A549 (cell line): Measurements from ENCODE around the gene ZRANB3. TPM values are rescaled to one million over a fixed set of nuclear protein-coding genes. Genes with fewer than 3 reads are reported as not detected.
"Not testable (repeated sequence)": the region's sequence is repeated elsewhere in the genome, so short reads cannot be mapped to it uniquely, and the experiment has no call there.

Experiments
- ATAC-seq, 2 experiments: fragments of 200-7000 bp in 1 of 2; fragments of >200 bp in 1 of 2; cut with Nextera tagmentation in 1 of 2; cut with Tn5 transposase in 1 of 2; 3 replicates each; pipeline versions ENCODE4 v1.8.0 to v1.9.1; 2018 to 2020; ENCODE audit warnings: mild to moderate bottlenecking in 1 of 2, moderate library complexity in 1 of 2
- CTCF ChIA-PET: fragments of 300-600 bp; sonication (Branson Sonifier 250); formaldehyde crosslinking; extraction: SDS; loops from one replicate; lab custom pipeline; 2021; ENCODE audit warnings: antibody characterized with exemption, inconsistent platforms; lab: Yijun Ruan, JAX
- POLR2A ChIA-PET: fragments of 350-600 bp; formaldehyde crosslinking; extraction: SDS; loops from one replicate; lab custom pipeline; 2021; ENCODE audit warnings: antibody characterized with exemption, inconsistent platforms; lab: Yijun Ruan, JAX
- DNase-seq, 2 experiments: peaks; one replicate each; pipeline versions ENCODE4 v3.0.0 to v3.0.0-alpha.2; 2011 to 2016; ENCODE audit warnings: low read depth in 1 of 2, low spot score in 1 of 2
- FAIRE-seq: peaks from 2 replicates; lab custom pipeline; 2011; peaks lifted over from hg19 to GRCh38; lab: Jason Lieb, UNC
- H3K27ac ChIP-seq, 2 experiments: fragments of >200 bp; sonication (Bioruptor Twin); formaldehyde crosslinking; 3 replicates each; pipeline ENCODE4 v1.5.1; 2016 to 2017
- H3K4me1 ChIP-seq: fragments of >200 bp; sonication (Bioruptor Twin); formaldehyde crosslinking; 3 replicates; pipeline ENCODE4 v1.6.1; 2016
- H3K4me2 ChIP-seq: fragments of >200 bp; sonication (Bioruptor Twin); formaldehyde crosslinking; 3 replicates; pipeline ENCODE4 v1.6.1; 2016
- H3K4me3 ChIP-seq: fragments of >200 bp; sonication (Bioruptor Twin); formaldehyde crosslinking; 3 replicates; pipeline ENCODE4 v1.5.1; 2016
- H3K9me3 ChIP-seq: fragments of >200 bp; sonication (Bioruptor Twin); formaldehyde crosslinking; 3 replicates; pipeline ENCODE4 v1.6.1; 2016
- BHLHE40 ChIP-seq: IDR thresholded peaks from 2 replicates; pipeline ENCODE4 v1.6.1; 2012; ENCODE audit warnings: low read depth, low read length, inconsistent platforms
- CBX2 ChIP-seq: fragments of 200-600 bp; sonication (generic); IDR thresholded peaks from 2 replicates; pipeline ENCODE4 v1.6.1; 2016; ENCODE audit warnings: low read depth, mild to moderate bottlenecking, borderline replicate concordance
- CBX8 ChIP-seq: fragments of 200-600 bp; sonication (generic); IDR thresholded peaks from 2 replicates; pipeline ENCODE4 v1.6.1; 2016
- EHMT2 ChIP-seq: fragments of 200-600 bp; sonication (generic); IDR thresholded peaks from 2 replicates; pipeline ENCODE4 v1.6.1; 2016; ENCODE audit warnings: antibody characterized with exemption, low read depth, mild to moderate bottlenecking, moderate library complexity
- EP300 ChIP-seq, 2 experiments: fragments of >200 bp; sonication (Bioruptor Twin); formaldehyde crosslinking; IDR thresholded peaks; 2 replicates in 1 of 2; 3 replicates in 1 of 2; pipeline ENCODE4 v1.6.1; 2016 to 2017
- ESRRA ChIP-seq: fragments of 150-350 bp; IDR thresholded peaks from 2 replicates; pipeline ENCODE4 v1.6.1; 2014; ENCODE audit warnings: mild to moderate bottlenecking, low read length, borderline replicate concordance
- FOSB ChIP-seq: fragments of 250-450 bp; sonication (Bioruptor Pico); IDR thresholded peaks from 2 replicates; pipeline ENCODE4 v1.5.0; 2020; ENCODE audit warnings: mild to moderate bottlenecking, moderate library complexity
- FOXS1 ChIP-seq: fragments of 250-450 bp; sonication (Bioruptor Pico); IDR thresholded peaks from 2 replicates; pipeline ENCODE4 v1.5.0; 2020; ENCODE audit warnings: mild to moderate bottlenecking, moderate library complexity
- GATA3 ChIP-seq: IDR thresholded peaks from 2 replicates; pipeline ENCODE4 v1.6.1; 2012; ENCODE audit warnings: borderline replicate concordance
- JUN ChIP-seq, 2 experiments: fragments of >200 bp; sonication (Bioruptor Twin); formaldehyde crosslinking; IDR thresholded peaks; 2 replicates in 1 of 2; 3 replicates in 1 of 2; pipeline ENCODE4 v1.6.1; 2016 to 2017
- MAFK ChIP-seq: fragments of 450-650 bp; IDR thresholded peaks from 2 replicates; pipeline ENCODE4 v1.6.1; 2014; ENCODE audit not compliant: partially characterized antibody
- NFE2L2 ChIP-seq: fragments of 150-350 bp; conservative IDR thresholded peaks from 2 replicates; pipeline ENCODE4 v1.6.1; 2014; ENCODE audit warnings: low read length
- NPAS2 ChIP-seq: fragments of 250-450 bp; sonication (Bioruptor Pico); IDR thresholded peaks from 2 replicates; pipeline ENCODE4 v1.8.0; 2022; ENCODE audit warnings: mild to moderate bottlenecking, moderate library complexity, borderline replicate concordance
- NR3C1 ChIP-seq: fragments of >200 bp; sonication (Bioruptor Twin); formaldehyde crosslinking; IDR thresholded peaks from 3 replicates; pipeline ENCODE4 v1.6.1; 2017
- RARB ChIP-seq: fragments of 250-450 bp; sonication (Bioruptor Pico); IDR thresholded peaks from 2 replicates; pipeline ENCODE4 v1.8.0; 2021; ENCODE audit warnings: mild to moderate bottlenecking, moderate library complexity
- RFX5 ChIP-seq: fragments of 450-650 bp; IDR thresholded peaks from 2 replicates; pipeline ENCODE4 v1.7.1; 2014; ENCODE audit warnings: antibody characterized with exemption, mild to moderate bottlenecking, moderate library complexity
- TFCP2L1 ChIP-seq: fragments of 250-450 bp; sonication (Bioruptor Pico); IDR thresholded peaks from 2 replicates; pipeline ENCODE4 v1.5.0; 2021; ENCODE audit warnings: mild to moderate bottlenecking
- ZNF302 ChIP-seq: fragments of 250-450 bp; sonication (Bioruptor Pico); IDR thresholded peaks from 2 replicates; pipeline ENCODE4 v1.9.0; 2021; ENCODE audit warnings: inconsistent platforms, mild to moderate bottlenecking, moderate library complexity
- WGBS: methylation state at CpG from one replicate; pipeline ENCODE4 v1.1.6; 2017; ENCODE audit errors: missing lambda C conversion rate; 5-methylcytosine and 5-hydroxymethylcytosine counted together
- polyA plus RNA-seq, 4 experiments: library from polyadenylated mRNA; depleted of rRNA in 3 of 4; stranded (reverse); fragments of >200 nt; fragmentation: RNase III in 1 of 4; extraction: RNeasy Plus Mini Kit Qiagen cat#74134 plus additional on column Dnase treatment in 1 of 4; gene quantifications; 2 replicates in 3 of 4; 3 replicates in 1 of 4; pipeline ENCODE4 v1.2.3, GENCODE V29; 2011 to 2017
- TF ChIP-seq, protein P1 (sequence below): fragments of 450-650 bp; IDR thresholded peaks from 2 replicates; pipeline ENCODE4 v1.6.1; 2014; ENCODE audit warnings: antibody characterized with exemption
- TF ChIP-seq, protein P2 (sequence below): fragments of >200 bp; sonication (Bioruptor Twin); formaldehyde crosslinking; IDR thresholded peaks from 3 replicates; pipeline ENCODE4 v1.6.1; 2016
- TF ChIP-seq, protein P3 (sequence below): fragments of >200 bp; sonication (Bioruptor Twin); formaldehyde crosslinking; IDR thresholded peaks from 3 replicates; pipeline ENCODE4 v1.5.1; 2016
- TF ChIP-seq, protein P4 (sequence below): IDR thresholded peaks from 2 replicates; pipeline ENCODE4 v1.6.1; 2012; ENCODE audit warnings: low read depth, borderline replicate concordance
- TF ChIP-seq, protein P5 (sequence below): fragments of 150-350 bp; IDR thresholded peaks from 2 replicates; pipeline ENCODE4 v1.6.1; 2014; ENCODE audit warnings: low read depth, mild to moderate bottlenecking, low read length
- TF ChIP-seq, protein P6 (sequence below): fragments of 200-600 bp; sonication (generic); IDR thresholded peaks from 2 replicates; pipeline ENCODE4 v1.6.1; 2016; ENCODE audit warnings: antibody characterized with exemption, mild to moderate bottlenecking, moderate library complexity

ZRANB3 gene
- polyA plus RNA-seq, 2 of the 4 experiments (the other 2 are of a cell fraction) = 6.2 to 12.4 TPM

DNA sequence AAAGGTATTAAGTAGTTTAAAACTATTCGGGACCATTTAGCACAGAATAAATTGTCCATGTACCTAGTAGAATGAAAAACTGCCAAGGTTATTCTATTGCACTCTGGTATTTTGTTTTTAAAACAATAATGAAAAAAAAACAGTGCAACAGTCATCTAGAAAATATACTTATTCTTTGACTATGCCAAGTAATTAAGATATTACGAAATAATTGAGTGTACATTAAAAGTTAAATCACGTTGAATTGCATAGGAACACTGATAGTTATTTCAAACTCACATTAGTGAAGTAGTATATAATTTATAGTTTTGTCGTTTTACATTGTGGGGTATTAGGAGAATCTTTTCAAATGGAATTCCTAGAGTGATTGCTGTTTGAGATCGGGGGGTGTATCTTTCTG is 20.3 kb upstream of the ZRANB3 start (continued):
- TF ChIP-seq ZNF302 = no peak
- no peak for TF ChIP-seq NPAS2 (CRISPR knock-in tag)
- no peak for TF ChIP-seq TFCP2L1 (CRISPR knock-in tag)
- no peak for TF ChIP-seq CBX2
- no peak for TF ChIP-seq MAFK
- TF ChIP-seq FOSB (CRISPR knock-in tag) = no peak
- no peak for TF ChIP-seq BHLHE40
- TF ChIP-seq, protein P1, sequence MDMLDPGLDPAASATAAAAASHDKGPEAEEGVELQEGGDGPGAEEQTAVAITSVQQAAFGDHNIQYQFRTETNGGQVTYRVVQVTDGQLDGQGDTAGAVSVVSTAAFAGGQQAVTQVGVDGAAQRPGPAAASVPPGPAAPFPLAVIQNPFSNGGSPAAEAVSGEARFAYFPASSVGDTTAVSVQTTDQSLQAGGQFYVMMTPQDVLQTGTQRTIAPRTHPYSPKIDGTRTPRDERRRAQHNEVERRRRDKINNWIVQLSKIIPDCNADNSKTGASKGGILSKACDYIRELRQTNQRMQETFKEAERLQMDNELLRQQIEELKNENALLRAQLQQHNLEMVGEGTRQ = no peak
- no peak for TF ChIP-seq CBX8
- TF ChIP-seq RARB (CRISPR knock-in tag) = no peak
- TF ChIP-seq, protein P2, sequence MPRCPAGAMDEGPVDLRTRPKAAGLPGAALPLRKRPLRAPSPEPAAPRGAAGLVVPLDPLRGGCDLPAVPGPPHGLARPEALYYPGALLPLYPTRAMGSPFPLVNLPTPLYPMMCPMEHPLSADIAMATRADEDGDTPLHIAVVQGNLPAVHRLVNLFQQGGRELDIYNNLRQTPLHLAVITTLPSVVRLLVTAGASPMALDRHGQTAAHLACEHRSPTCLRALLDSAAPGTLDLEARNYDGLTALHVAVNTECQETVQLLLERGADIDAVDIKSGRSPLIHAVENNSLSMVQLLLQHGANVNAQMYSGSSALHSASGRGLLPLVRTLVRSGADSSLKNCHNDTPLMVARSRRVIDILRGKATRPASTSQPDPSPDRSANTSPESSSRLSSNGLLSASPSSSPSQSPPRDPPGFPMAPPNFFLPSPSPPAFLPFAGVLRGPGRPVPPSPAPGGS = no peak

DNA sequence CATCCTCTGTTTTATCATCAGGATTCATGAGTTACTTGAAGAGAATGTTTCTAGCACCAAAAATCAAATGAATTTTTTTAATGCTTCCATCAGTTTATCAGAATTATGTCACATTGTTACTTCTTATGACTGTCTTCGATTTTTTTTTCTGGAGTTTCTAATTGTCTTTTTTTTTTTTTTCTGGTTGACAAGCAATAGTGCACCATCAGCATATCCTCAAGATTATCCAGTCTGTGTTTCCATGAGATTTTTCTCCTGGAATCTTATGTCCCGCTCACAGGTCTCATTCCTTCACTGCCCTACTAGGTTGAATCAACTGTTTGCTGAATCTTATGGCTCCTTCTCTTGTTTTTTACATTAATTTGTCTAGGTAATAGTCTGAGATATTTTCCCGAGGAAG is 16.3 kb upstream of the ZRANB3 start:
- TF ChIP-seq NFE2L2 (no peak), JUN (IDR thresholded peaks at IDR 0.05) (no peak), MAFK (peak; percentile 86), EHMT2 (no peak)
- TF ChIP-seq, protein P3, sequence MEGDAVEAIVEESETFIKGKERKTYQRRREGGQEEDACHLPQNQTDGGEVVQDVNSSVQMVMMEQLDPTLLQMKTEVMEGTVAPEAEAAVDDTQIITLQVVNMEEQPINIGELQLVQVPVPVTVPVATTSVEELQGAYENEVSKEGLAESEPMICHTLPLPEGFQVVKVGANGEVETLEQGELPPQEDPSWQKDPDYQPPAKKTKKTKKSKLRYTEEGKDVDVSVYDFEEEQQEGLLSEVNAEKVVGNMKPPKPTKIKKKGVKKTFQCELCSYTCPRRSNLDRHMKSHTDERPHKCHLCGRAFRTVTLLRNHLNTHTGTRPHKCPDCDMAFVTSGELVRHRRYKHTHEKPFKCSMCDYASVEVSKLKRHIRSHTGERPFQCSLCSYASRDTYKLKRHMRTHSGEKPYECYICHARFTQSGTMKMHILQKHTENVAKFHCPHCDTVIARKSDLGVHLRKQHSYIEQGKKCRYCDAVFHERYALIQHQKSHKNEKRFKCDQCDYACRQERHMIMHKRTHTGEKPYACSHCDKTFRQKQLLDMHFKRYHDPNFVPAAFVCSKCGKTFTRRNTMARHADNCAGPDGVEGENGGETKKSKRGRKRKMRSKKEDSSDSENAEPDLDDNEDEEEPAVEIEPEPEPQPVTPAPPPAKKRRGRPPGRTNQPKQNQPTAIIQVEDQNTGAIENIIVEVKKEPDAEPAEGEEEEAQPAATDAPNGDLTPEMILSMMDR = no peak
- 73% methylated on average over 3 of the region's 3 CpGs for WGBS
- H3K4me3 ChIP-seq = no peak overlapping the region
- no peaks in the 10 kb centered on the region for H3K4me1 ChIP-seq
- ChIA-PET POLR2A (no interaction called here), CTCF (no interaction called here)
- H3K9me3 ChIP-seq = no peaks in the 10 kb centered on the region
- no peak for FAIRE-seq
- no peak overlapping the region for H3K4me2 ChIP-seq
- no peak for ATAC-seq
- DNase-seq = no peak
- no peak overlapping the region for H3K27ac ChIP-seq

DNA sequence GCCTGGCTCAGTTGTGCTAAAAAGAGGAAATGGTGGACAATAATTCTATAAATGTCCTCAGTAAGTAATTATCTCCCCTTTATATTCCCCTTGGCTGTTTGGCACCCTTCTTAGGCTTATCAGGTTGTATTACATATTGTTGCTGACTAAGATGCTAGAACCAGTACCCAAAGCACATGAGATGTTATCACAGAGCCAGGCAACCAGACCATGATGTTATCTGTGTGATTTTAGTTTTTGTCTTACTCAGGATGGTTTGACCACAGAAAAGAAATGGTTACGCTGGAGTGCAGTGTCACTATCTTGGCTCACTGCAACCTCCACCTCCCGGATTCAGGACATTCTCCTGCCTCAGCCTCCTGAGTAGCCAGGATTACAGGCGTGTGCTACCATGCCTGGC is 15.4 kb upstream of the ZRANB3 start:
- no peak overlapping the region for H3K4me3 ChIP-seq
- ChIA-PET CTCF (no interaction called here), POLR2A (no interaction called here)
- no peak for DNase-seq
- TF ChIP-seq EP300 (IDR thresholded peaks at IDR 0.05) = no peak
- TF ChIP-seq RFX5 = no peak
- no peak for TF ChIP-seq GATA3
- TF ChIP-seq, protein P4, sequence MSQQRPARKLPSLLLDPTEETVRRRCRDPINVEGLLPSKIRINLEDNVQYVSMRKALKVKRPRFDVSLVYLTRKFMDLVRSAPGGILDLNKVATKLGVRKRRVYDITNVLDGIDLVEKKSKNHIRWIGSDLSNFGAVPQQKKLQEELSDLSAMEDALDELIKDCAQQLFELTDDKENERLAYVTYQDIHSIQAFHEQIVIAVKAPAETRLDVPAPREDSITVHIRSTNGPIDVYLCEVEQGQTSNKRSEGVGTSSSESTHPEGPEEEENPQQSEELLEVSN = no peak
- TF ChIP-seq, protein P5, sequence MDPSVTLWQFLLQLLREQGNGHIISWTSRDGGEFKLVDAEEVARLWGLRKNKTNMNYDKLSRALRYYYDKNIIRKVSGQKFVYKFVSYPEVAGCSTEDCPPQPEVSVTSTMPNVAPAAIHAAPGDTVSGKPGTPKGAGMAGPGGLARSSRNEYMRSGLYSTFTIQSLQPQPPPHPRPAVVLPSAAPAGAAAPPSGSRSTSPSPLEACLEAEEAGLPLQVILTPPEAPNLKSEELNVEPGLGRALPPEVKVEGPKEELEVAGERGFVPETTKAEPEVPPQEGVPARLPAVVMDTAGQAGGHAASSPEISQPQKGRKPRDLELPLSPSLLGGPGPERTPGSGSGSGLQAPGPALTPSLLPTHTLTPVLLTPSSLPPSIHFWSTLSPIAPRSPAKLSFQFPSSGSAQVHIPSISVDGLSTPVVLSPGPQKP = no peak
- no peak for TF ChIP-seq ESRRA
- no peak for TF ChIP-seq NR3C1
- no peak for TF ChIP-seq RARB (CRISPR knock-in tag)
- no peak for TF ChIP-seq FOXS1 (CRISPR knock-in tag)
- TF ChIP-seq ZNF302 = no peak
- no peak for TF ChIP-seq FOSB (CRISPR knock-in tag)
- TF ChIP-seq, protein P6, sequence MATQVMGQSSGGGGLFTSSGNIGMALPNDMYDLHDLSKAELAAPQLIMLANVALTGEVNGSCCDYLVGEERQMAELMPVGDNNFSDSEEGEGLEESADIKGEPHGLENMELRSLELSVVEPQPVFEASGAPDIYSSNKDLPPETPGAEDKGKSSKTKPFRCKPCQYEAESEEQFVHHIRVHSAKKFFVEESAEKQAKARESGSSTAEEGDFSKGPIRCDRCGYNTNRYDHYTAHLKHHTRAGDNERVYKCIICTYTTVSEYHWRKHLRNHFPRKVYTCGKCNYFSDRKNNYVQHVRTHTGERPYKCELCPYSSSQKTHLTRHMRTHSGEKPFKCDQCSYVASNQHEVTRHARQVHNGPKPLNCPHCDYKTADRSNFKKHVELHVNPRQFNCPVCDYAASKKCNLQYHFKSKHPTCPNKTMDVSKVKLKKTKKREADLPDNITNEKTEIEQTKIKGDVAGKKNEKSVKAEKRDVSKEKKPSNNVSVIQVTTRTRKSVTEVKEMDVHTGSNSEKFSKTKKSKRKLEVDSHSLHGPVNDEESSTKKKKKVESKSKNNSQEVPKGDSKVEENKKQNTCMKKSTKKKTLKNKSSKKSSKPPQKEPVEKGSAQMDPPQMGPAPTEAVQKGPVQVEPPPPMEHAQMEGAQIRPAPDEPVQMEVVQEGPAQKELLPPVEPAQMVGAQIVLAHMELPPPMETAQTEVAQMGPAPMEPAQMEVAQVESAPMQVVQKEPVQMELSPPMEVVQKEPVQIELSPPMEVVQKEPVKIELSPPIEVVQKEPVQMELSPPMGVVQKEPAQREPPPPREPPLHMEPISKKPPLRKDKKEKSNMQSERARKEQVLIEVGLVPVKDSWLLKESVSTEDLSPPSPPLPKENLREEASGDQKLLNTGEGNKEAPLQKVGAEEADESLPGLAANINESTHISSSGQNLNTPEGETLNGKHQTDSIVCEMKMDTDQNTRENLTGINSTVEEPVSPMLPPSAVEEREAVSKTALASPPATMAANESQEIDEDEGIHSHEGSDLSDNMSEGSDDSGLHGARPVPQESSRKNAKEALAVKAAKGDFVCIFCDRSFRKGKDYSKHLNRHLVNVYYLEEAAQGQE = no peak
- TF ChIP-seq MAFK = no peak
- ATAC-seq = no peak
- H3K27ac ChIP-seq = no peak overlapping the region
- no peaks in the 10 kb centered on the region for H3K9me3 ChIP-seq
- no peaks in the 10 kb centered on the region for H3K4me1 ChIP-seq
- 88% methylated on average over 3 of the region's 3 CpGs for WGBS
- FAIRE-seq = no peak
- no peak overlapping the region for H3K4me2 ChIP-seq

DNA sequence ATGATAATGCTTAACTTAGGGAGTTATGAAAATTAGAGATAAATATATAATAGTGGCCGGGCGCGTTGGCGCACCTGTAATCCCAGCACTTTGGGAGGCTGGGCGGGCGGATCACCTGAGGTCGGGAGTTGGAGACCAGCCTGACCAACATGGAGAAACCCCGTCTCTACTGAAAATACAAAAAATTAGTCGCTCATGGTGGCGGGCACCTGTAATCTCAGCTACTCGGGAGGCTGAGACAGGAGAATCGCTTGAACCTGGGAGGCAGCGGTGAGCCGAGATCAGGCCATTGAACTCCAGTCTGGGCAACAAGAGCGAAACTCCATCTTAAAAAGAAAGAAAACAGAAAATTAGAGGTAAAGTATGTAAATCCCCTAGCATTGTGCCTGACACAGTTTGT is 2.5 kb upstream of the ZRANB3 start:
- peak overlapping the region; percentile 83 for H3K4me2 ChIP-seq
- CTCF ChIA-PET, H3K4me3 ChIP-seq, H3K9me3 ChIP-seq, POLR2A ChIA-PET, FAIRE-seq, DNase-seq, H3K27ac ChIP-seq, ATAC-seq: not testable (repeated sequence)
- peaks cover 18% of the 10 kb centered on the region; the same call in 2 of the 3 replicates for H3K4me1 ChIP-seq
- WGBS = 97% methylated on average over 15 of the region's 15 CpGs
